H9 (cell line): Measurements from ENCODE around the gene VAV2. TPM values are rescaled to one million over a fixed set of nuclear protein-coding genes. Genes with fewer than 3 reads are reported as not detected.

ENCODE experiments used
- DNase-seq: peaks from one replicate; pipeline ENCODE4 v3.0.0-alpha.2; 2017
- H2AFZ ChIP-seq: one replicate; pipeline ENCODE4 v1.6.1; 2013; ENCODE audit warnings: mild to moderate bottlenecking, low read length, control low read depth, moderate library complexity
- H2AK5ac ChIP-seq: 2 replicates; pipeline ENCODE4 v1.6.1; 2013; ENCODE audit warnings: low read length, control low read depth, mixed read lengths; ENCODE audit not compliant: insufficient read length
- H2BK120ac ChIP-seq: one replicate; pipeline ENCODE4 v1.6.1; 2013; ENCODE audit warnings: low read depth, mild to moderate bottlenecking, low read length, control low read depth, inconsistent platforms; ENCODE audit not compliant: poor library complexity, severe bottlenecking
- H2BK12ac ChIP-seq: 2 replicates; pipeline ENCODE4 v1.6.1; 2013; ENCODE audit warnings: low read length, control low read depth, mixed read lengths, low read depth; ENCODE audit not compliant: insufficient read length
- H2BK15ac ChIP-seq: 2 replicates; pipeline ENCODE4 v1.6.1; 2013; ENCODE audit warnings: low read depth, low read length, control low read depth
- H2BK20ac ChIP-seq: one replicate; pipeline ENCODE4 v1.6.1; 2013; ENCODE audit warnings: low read depth, mild to moderate bottlenecking, low read length, control low read depth, inconsistent platforms; ENCODE audit not compliant: poor library complexity, severe bottlenecking
- H2BK5ac ChIP-seq: 2 replicates; pipeline ENCODE4 v1.6.1; 2013; ENCODE audit warnings: low read length, control low read depth, mixed read lengths; ENCODE audit not compliant: insufficient read length
- H3K14ac ChIP-seq: 2 replicates; pipeline ENCODE4 v1.6.1; 2013; ENCODE audit warnings: low read length, control low read depth; ENCODE audit not compliant: insufficient read depth
- H3K18ac ChIP-seq: 2 replicates; pipeline ENCODE4 v1.6.1; 2013; ENCODE audit warnings: low read depth, mild to moderate bottlenecking, mixed read lengths, low read length, control low read depth; ENCODE audit not compliant: insufficient read length
- H3K23ac ChIP-seq: 2 replicates; pipeline ENCODE4 v1.6.1; 2013; ENCODE audit warnings: low read length, control low read depth, mixed read lengths, low read depth; ENCODE audit not compliant: insufficient read length
- H3K23me2 ChIP-seq: 2 replicates; pipeline ENCODE4 v1.6.1; 2013; ENCODE audit warnings: low read depth, mild to moderate bottlenecking, mixed read lengths, low read length, control low read depth; ENCODE audit not compliant: insufficient read length, poor library complexity, severe bottlenecking
- H3K27ac ChIP-seq: 2 replicates; pipeline ENCODE4 v1.5.1; 2013; ENCODE audit warnings: low read length, control low read depth, mixed read lengths, low read depth; ENCODE audit not compliant: insufficient read length
- H3K27me3 ChIP-seq: 2 replicates; pipeline ENCODE4 v1.6.1; 2013; ENCODE audit warnings: low read length, control low read depth, inconsistent platforms; ENCODE audit not compliant: insufficient read depth
- H3K4ac ChIP-seq: 2 replicates; pipeline ENCODE4 v1.6.1; 2013; ENCODE audit warnings: low read depth, mild to moderate bottlenecking, control low read depth, inconsistent platforms, low read length, moderate library complexity
- H3K4me1 ChIP-seq: 2 replicates; pipeline ENCODE4 v1.6.1; 2013; ENCODE audit warnings: low read length, control low read depth, inconsistent platforms; ENCODE audit not compliant: insufficient read depth
- H3K4me2 ChIP-seq: 2 replicates; pipeline ENCODE4 v1.6.1; 2013; ENCODE audit warnings: low read length, control low read depth, mixed read lengths; ENCODE audit not compliant: insufficient read length, insufficient read depth
- H3K56ac ChIP-seq: 2 replicates; pipeline ENCODE4 v1.6.1; 2013; ENCODE audit warnings: low read depth, mild to moderate bottlenecking, mixed read lengths, low read length, control low read depth; ENCODE audit not compliant: insufficient read length
- H3K79me1 ChIP-seq: 2 replicates; pipeline ENCODE4 v1.6.1; 2013; ENCODE audit warnings: low read depth, mild to moderate bottlenecking, moderate library complexity, low read length, control low read depth, inconsistent platforms; ENCODE audit not compliant: insufficient read depth, poor library complexity, severe bottlenecking
- H3K79me2 ChIP-seq: 2 replicates; pipeline ENCODE4 v1.6.1; 2013; ENCODE audit warnings: low read length, control low read depth, inconsistent platforms; ENCODE audit not compliant: insufficient read depth
- H3K9ac ChIP-seq: 2 replicates; pipeline ENCODE4 v1.6.1; 2013; ENCODE audit warnings: low read length, control low read depth, mixed read lengths; ENCODE audit not compliant: insufficient read length; ENCODE audit errors: extremely low read depth
- H3K9me3 ChIP-seq: one replicate; pipeline ENCODE4 v1.6.1; 2013; ENCODE audit warnings: low read depth, low read length, inconsistent platforms; ENCODE audit not compliant: control insufficient read depth
- H3T11ph ChIP-seq: one replicate; pipeline ENCODE4 v1.6.1; 2013; ENCODE audit warnings: mild to moderate bottlenecking, low read length, control low read depth, inconsistent platforms
- H4K20me1 ChIP-seq: one replicate; pipeline ENCODE4 v1.6.1; 2013; ENCODE audit not compliant: control insufficient read depth, insufficient read length, insufficient read depth
- H4K5ac ChIP-seq: 2 replicates; pipeline ENCODE4 v1.6.1; 2013; ENCODE audit warnings: low read depth, mild to moderate bottlenecking, mixed read lengths, low read length, control low read depth; ENCODE audit not compliant: insufficient read length
- H4K8ac ChIP-seq: replicated peaks from 2 replicates; pipeline ENCODE4 v1.6.1; 2013; ENCODE audit warnings: low read length, control low read depth, mixed read lengths, low read depth; ENCODE audit not compliant: insufficient read length
- H4K91ac ChIP-seq: 2 replicates; pipeline ENCODE4 v1.6.1; 2013; ENCODE audit warnings: low read depth, mild to moderate bottlenecking, moderate library complexity, mixed read lengths, low read length, control low read depth; ENCODE audit not compliant: insufficient read length
- H3K27ac Mint-ChIP-seq, 3 experiments: 2 replicates in 2 of 3; 3 replicates in 1 of 3; pipeline ENCODE4 v1.8.0; 2020 to 2021; ENCODE audit warnings: mixed read lengths in 3 of 3, mild to moderate bottlenecking in 1 of 3, moderate library complexity in 1 of 3
- H3K27me3 Mint-ChIP-seq: 2 replicates; pipeline ENCODE4 v1.8.0; 2021; ENCODE audit warnings: low read depth, mild to moderate bottlenecking, moderate library complexity, mixed read lengths
- H3K36me3 Mint-ChIP-seq, 3 experiments: 2 replicates in 2 of 3; 3 replicates in 1 of 3; pipeline ENCODE4 v1.8.0; 2020 to 2021; ENCODE audit warnings: low read depth in 3 of 3, mixed read lengths in 3 of 3; ENCODE audit not compliant: insufficient read depth in 1 of 3
- H3K4me1 Mint-ChIP-seq, 2 experiments: 2 replicates each; pipeline ENCODE4 v1.8.0; 2020; ENCODE audit warnings: mixed read lengths in 2 of 2
- H3K4me3 Mint-ChIP-seq, 2 experiments: 2 replicates in 1 of 2; 3 replicates in 1 of 2; pipeline ENCODE4 v1.8.0; 2020 to 2021; ENCODE audit warnings: mild to moderate bottlenecking in 2 of 2, mixed read lengths in 2 of 2, moderate library complexity in 1 of 2
- H3K9me3 Mint-ChIP-seq, 2 experiments: 2 replicates in 1 of 2; 3 replicates in 1 of 2; pipeline ENCODE4 v1.8.0; 2020; ENCODE audit warnings: mild to moderate bottlenecking in 2 of 2, mixed read lengths in 2 of 2, moderate library complexity in 1 of 2
- CTCF ChIP-seq: fragments of 200-600 bp; sonication (generic); conservative IDR thresholded peaks from 3 replicates; pipeline ENCODE4 v1.8.0; 2021; ENCODE audit warnings: antibody characterized with exemption, mild to moderate bottlenecking
- WGBS: extraction: QIAGEN DNeasy Blood & Tissue Kit; methylation state at CpG from one replicate; pipeline ENCODE4 v1.1.7; 2013; ENCODE audit warnings: missing lambda C conversion rate, low lambda C conversion rate, mixed read lengths; ENCODE audit not compliant: insufficient read length; ENCODE audit errors: extremely low coverage; 5-methylcytosine and 5-hydroxymethylcytosine counted together
- total RNA-seq: library from RNA; stranded (reverse); gene quantifications from 2 replicates; pipeline ENCODE4 v1.2.1, GENCODE V29; 2021

Gene VAV2
- total RNA-seq, 1 experiment from 2014 or later, result 58.7 TPM

GRCh38 chr9:133968966-133969617 is 23.0 kb downstream of the VAV2 start:
- no peak for DNase-seq
- Mint-ChIP-seq H3K27me3 (no peaks in the 10 kb centered on the region), H3K9me3 (peaks cover 6 to 10% of the 10 kb centered on the region in 2 experiments; a peak in 4 of 5 replicates), H3K4me3 (no peak overlapping the region), H3K36me3 (peaks cover 0 to 8% (median 6%) of the 10 kb centered on the region in 3 experiments; a peak in 5 of 7 replicates), H3K4me1 (peaks cover 40 to 43% of the 10 kb centered on the region in 2 experiments), H3K27ac (peak overlapping the region; percentile 62 to 75 (median 74); a peak in 3 of 7 replicates)
- Histone ChIP-seq H4K20me1 (peaks cover 4% of the 10 kb centered on the region), H2BK20ac (no peak overlapping the region), H2BK5ac (no peak overlapping the region), H2AK5ac (no peak overlapping the region), H4K8ac (no peak overlapping the region), H3K9ac (no peak overlapping the region), H3K27ac (no peak overlapping the region), H3K4me1 (no peaks in the 10 kb centered on the region; the same call in 1 of the 2 replicates), H3T11ph (no peak overlapping the region), H3K79me1 (no peaks in the 10 kb centered on the region), H4K5ac (no peak overlapping the region), H3K9me3 (no peaks in the 10 kb centered on the region), H4K91ac (no peak overlapping the region), H3K18ac (no peak overlapping the region), H3K56ac (no peak overlapping the region), H3K79me2 (peaks cover 20% of the 10 kb centered on the region; the same call in 1 of the 2 replicates), H3K27me3 (no peaks in the 10 kb centered on the region), H2BK15ac (no peak overlapping the region), H2BK12ac (no peak overlapping the region), H3K23ac (no peak overlapping the region), H3K4me2 (no peak overlapping the region), H3K14ac (peak overlapping the region; percentile 37; the same call in 1 of the 2 replicates), H2BK120ac (no peak overlapping the region), H3K23me2 (no peaks in the 10 kb centered on the region), H3K4ac (no peak overlapping the region), H2AFZ (no peak overlapping the region)
- WGBS, result no CpG with 5 or more reads among the region's 22 CpGs
- TF ChIP-seq CTCF, result no peak
